NCI-H2171 (cell line): Measurements from ENCODE around the gene RAB13.
"Not testable (repeated sequence)": the region's sequence is repeated elsewhere in the genome, so short reads cannot be mapped to it uniquely, and the experiment has no call there.

Experiments used
- DNase-seq: peaks from one replicate; lab custom pipeline; 2025; lab: John Stamatoyannopoulos, UW

The RAB13 gene

GRCh38 chr1:153985941-153986761, at the start of gene RAB13:
Gene RAB13, minus strand, starts transcription at chr1:153986339. Its CDS starts 103 bp downstream, at chr1:153986236.
- DNase-seq = no peak

DNA sequence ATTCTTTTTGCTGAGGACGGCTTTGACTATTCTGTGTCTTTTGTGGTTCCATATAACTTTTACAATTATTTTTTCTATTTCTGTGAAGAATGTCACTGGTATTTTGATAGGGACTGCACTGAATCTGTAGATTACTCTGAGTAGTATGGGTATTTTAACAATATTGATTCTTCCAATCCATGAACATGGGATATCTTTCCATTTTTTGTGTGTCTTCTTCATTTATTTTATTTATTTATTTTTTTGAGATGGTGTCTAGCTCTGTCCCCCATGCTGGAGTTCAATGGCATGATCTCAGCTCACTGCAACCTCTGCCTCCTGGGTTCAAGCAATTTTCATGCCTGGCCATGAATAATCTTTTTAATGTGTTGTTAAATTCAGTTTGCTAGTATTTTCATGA, 47.6 kb upstream of the RAB13 start:
- not testable (repeated sequence) for DNase-seq

DNA sequence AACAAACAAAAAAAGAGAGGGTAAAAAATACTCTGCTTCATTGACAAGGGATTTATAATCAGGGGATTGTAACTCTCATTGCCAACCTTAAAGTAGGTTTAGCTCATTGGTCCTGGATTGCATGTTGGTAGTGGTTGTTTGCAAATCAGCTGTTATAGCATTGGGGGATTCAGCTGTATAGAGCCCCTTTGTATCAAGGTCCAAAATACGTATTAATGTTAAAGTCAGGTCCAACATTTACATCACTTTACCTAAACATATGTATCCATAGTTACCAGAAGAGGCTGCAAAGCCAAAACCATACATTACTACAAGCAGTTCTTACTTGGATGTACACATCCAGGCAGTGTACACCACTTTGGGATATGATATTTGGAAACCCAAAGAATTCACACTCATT, 33.8 kb upstream of the RAB13 start:
- DNase-seq = no peak

- DNase-seq = no peak
Measured at GRCh38 chr1:154019269-154019668, 33.1 kb upstream of the RAB13 start.

- DNase-seq = no peak
Measured at GRCh38 chr1:154014154-154014907, 28.2 kb upstream of the RAB13 start.

DNA sequence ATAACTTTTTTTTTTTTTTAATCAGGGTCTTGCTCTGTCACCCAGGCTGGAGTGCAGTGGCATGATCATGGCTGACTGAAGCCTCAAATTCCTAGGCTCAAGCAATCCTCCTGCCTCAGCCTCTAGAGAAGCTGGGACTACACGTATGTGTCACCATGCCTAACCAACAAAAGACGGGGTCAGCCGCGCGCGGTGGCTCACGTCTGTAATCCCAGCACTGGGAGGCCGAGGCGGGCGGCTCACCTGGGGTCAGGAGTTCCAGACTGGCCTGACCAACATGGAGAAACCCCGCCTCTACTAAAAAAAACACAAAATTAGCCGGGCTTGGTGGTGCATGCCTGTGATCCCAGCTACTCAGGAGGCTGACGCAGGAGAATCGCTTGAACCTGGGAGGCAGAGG, 26.4 kb upstream of the RAB13 start:
- DNase-seq = not testable (repeated sequence)

GRCh38 chr1:154012129-154012528, 26.0 kb upstream of the RAB13 start:
- no peak for DNase-seq

DNA sequence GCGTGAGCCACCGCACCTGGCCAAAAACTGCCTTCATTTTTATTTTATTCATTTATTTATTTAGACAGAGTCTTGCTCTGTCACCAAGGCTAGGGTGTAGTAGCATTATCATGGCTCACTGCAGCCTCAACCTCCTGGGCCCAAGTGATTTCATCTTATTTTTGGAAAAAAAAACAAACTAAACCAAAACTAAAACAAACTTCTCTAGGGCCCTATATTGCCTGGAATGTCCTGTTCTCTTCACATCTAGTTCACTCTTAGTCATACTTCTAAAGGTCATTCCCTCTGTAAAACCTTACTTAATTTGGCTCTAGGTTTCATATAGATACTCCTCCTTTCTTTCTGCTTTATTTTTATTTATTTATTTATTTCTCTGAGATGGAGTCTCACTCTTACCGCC, 20.0 kb upstream of the RAB13 start:
- DNase-seq = no peak

DNA sequence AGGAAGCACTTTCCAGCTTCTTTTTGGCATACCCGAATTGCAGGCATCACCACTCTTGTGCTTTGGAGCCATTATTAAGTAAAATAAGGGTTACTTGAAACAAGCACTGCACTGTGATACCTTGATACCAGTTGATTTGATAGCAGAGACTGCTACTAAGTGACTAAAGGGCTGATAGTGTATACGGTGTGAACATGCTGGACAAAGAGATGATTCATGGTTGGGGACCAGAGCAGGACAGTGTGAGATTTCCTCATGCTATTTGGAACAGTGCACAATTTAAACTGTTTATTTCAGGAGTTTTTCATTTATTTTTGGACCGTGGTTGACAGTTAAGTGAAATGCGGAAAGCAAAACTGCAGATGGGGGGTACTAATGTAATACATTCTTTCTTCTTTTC, 14.3 kb upstream of the RAB13 start:
- DNase-seq = no peak

DNA sequence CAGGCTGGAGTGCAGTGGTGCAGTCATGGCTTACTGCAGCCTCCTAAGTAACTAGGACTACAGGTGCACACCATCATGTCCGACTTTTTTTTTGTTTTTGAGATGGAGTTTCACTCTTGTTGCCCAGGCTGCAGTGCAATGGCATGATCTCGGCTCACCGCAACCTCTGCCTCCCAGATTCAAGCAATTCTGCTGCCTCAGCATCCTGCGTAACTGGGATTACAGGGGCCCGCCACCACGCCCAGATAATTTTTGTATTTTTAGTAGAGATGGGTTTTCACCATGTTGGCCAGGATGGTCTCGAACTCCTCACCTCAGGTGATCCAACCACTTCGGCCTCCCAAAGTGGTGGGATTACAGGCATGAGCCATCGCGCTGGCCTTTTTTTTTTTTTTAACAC, 10.7 kb upstream of the RAB13 start:
- DNase-seq = not testable (repeated sequence)

GRCh38 chr1:153995640-153996039, 9.5 kb upstream of the RAB13 start:
- DNase-seq = no peak

DNA sequence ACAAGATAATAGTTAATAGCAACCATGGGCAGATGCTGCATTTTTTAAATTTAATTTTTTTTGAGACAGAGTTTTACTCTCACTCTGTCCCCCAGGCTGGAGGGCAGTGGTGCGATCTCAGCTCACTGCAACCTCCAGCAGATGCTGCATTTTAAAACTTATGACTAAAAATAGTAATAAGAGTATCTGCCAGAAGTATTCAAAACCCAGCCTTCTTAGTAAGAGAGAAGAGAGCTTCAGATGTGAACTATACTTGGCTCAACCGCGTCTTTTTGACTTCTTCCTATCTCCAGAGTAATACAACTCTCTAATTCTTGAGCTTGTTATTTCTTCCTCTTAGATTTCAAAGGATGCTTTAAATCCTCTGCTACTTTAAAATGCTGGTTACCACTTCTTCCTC, 9.1 kb upstream of the RAB13 start:
- no peak for DNase-seq

- no peak for DNase-seq
Measured at GRCh38 chr1:153991806-153992205, 5.7 kb upstream of the RAB13 start.

- no peak for DNase-seq
Measured at GRCh38 chr1:153991151-153991630, 5.1 kb upstream of the RAB13 start.

DNA sequence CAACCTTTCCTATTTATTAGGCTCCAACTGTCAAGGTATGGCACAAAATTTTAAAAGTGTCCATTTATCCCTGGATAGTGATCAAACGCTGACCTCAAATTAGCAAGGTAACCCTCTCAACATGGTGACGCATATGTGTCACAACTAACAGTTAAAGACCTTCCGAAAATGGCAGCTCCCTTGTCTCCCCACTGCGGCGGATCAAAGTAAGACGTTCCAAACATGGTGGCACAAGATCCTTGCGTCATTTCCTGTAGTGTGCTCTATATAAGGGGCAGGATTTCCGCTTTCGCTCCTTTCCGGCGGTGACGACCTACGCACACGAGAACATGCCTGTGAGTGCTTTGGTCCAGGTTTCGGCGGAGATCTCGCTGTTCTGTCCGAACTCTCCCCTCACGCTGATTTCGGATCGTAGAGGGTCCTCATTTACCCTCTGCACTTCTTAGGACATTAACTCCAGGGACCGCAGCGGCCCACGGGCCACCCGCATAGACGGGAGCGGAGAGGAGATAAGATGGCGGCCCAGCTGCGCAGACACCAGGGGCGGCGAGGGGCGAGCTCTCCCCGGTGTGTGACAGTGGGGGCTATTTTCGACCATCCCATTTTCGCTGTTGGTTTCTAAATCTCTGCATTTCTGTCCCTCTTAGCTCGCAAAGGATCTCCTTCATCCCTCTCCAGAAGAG, 4.5 kb upstream of the RAB13 start, which contains the start of gene RPS27:
Gene RPS27, plus strand, starts transcription at position 295 of the 683 bp plus-strand sequence. Its CDS starts 35 bp downstream, at position 330.
- DNase-seq = peak; percentile 97

DNA sequence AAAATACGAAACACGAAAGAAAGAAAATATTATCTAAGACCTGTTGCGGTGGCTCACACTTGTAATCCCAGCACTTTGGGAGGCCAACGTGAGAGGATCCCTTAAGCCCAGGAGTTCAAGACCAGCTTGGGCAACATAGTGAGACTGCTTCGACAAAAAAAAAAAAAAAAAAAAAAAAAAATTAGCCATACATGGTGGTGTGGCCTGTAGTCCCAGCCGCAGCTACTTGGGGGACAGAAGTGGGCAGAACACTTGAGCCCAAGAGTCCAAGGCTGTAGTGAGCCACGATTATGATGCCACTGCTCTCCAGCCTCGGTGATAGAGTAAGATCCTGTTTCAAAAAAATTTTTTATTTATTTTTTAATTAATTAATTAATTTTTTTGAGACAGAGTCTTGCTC, 1.5 kb upstream of the RAB13 start:
- no peak for DNase-seq

GRCh38 chr1:153985341-153985912, 712 bp downstream of the RAB13 start:
- no peak for DNase-seq

DNA sequence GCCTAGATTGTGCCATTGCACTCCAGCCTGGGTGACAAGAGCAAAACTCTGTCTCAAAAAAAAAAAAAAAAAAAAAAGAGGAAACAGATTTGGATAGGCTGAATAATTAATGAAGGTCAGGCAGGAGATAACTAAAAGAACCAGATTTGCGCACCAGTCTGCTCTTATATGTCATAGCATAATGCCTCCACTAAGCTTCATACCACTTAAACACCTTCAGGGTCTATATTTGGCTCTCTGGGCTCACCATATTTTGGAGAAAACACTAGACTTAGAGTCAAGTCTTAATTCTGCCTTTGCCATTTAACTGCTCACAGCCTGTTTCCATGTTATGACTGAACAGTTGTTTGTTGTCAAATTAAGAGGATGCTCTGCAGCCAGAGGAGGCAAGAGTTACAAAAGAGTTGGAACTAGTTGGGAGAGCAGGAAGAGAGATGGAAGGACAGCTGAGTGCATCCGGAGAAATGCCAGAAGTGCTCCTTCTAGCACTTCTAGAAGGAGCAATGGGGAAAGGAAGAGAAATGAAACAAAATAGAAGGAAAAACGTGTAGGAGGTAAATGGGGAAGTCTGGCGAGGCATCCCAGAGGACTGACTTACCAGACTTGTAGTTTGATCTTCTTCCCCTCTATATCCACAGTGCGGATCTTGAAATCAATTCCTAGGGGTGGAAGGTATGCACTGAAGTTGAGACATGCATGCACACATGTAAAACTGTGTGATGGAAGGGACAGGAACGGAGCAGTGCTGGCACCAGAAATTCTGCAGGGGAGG, 1.8 kb downstream of the RAB13 start:
- DNase-seq = no peak

DNA sequence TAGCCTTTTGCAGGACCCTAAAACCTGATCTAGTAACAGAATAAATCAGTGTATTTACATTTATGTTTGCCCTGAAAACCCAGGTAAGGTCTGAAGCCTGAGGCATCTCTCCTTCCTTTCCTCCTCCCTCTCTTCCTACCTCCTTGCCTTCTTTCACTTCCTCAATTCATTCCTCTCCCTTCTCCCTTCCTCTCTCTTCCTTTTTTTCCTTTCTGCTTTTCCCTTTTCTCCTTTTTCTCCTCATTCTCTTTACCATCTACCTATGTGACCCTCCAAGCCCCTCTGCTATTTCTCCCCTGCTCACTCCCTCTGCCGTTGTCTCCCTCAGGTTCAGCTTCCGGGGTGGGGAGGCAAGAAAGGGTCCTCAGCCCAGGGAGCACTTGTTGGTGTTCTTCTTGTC, 4.4 kb downstream of the RAB13 start:
- not testable (repeated sequence) for DNase-seq

GRCh38 chr1:153979091-153979490, 7.0 kb downstream of the RAB13 start:
- DNase-seq = not testable (repeated sequence)

GRCh38 chr1:153978274-153978909, 7.7 kb downstream of the RAB13 start:
- no peak for DNase-seq
